HG02970 (cell line): ENCODE results near the gene ELFN2.

Experiments
- ATAC-seq: cut with Tn5 transposase; IDR thresholded peaks from one replicate; pipeline ENCODE4 v1.9.1; 2021; ENCODE audit warnings: mild to moderate bottlenecking, moderate library complexity, moderate number of reproducible peaks; ENCODE audit not compliant: unreplicated experiment, low FRiP score

The ELFN2 gene

GRCh38 chr22:37456346-37456745 is 29.1 kb upstream of the ELFN2 start:
- ATAC-seq: no peak

GRCh38 chr22:37455896-37456295 is 28.6 kb upstream of the ELFN2 start:
- no peak for ATAC-seq

- no peak for ATAC-seq
Observed at GRCh38 chr22:37454857-37455686, 27.8 kb upstream of the ELFN2 start.

- ATAC-seq: no peak
Observed at GRCh38 chr22:37453696-37454095, 26.4 kb upstream of the ELFN2 start.

- no peak for ATAC-seq
Observed at GRCh38 chr22:37451218-37451617, 23.9 kb upstream of the ELFN2 start.

GRCh38 chr22:37449331-37450001 is 22.2 kb upstream of the ELFN2 start:
- ATAC-seq: no peak

- no peak for ATAC-seq
Observed at GRCh38 chr22:37448516-37449127, 21.3 kb upstream of the ELFN2 start.

GRCh38 chr22:37445501-37445900 is 18.2 kb upstream of the ELFN2 start:
- ATAC-seq: no peak

- no peak for ATAC-seq
Observed at GRCh38 chr22:37443977-37444376, 16.7 kb upstream of the ELFN2 start.

GRCh38 chr22:37443086-37443485 is 15.8 kb upstream of the ELFN2 start:
- ATAC-seq: no peak

- no peak for ATAC-seq
Observed at GRCh38 chr22:37442537-37442936, 15.3 kb upstream of the ELFN2 start.

- no peak for ATAC-seq
Observed at GRCh38 chr22:37442135-37442534, 14.9 kb upstream of the ELFN2 start.

- no peak for ATAC-seq
Observed at GRCh38 chr22:37440875-37441274, 13.6 kb upstream of the ELFN2 start.

- no peak for ATAC-seq
Observed at GRCh38 chr22:37439347-37439746, 12.1 kb upstream of the ELFN2 start.

GRCh38 chr22:37435970-37436603 is 8.8 kb upstream of the ELFN2 start:
- no peak for ATAC-seq

GRCh38 chr22:37433786-37434185 is 6.5 kb upstream of the ELFN2 start:
- ATAC-seq: no peak

GRCh38 chr22:37432708-37433054 is 5.4 kb upstream of the ELFN2 start:
- ATAC-seq: no peak

GRCh38 chr22:37431801-37432707 is 4.8 kb upstream of the ELFN2 start:
- ATAC-seq: no peak

GRCh38 chr22:37431366-37431765 is 4.1 kb upstream of the ELFN2 start:
- ATAC-seq: no peak

GRCh38 chr22:37430941-37431340 is 3.7 kb upstream of the ELFN2 start:
- ATAC-seq: no peak
